BJ (cell line): Measurements from ENCODE around the gene OXA1L. TPM values are rescaled to one million over a fixed set of nuclear protein-coding genes. Genes with fewer than 3 reads are reported as not detected.
"Not testable (repeated sequence)": the region's sequence is repeated elsewhere in the genome, so short reads cannot be mapped to it uniquely, and the experiment has no call there.

Experiments
- CTCF ChIA-PET: fragments of 350-600 bp; formaldehyde crosslinking; extraction: SDS; loops from one replicate; lab custom pipeline; 2021; ENCODE audit warnings: antibody characterized with exemption, inconsistent platforms; lab: Yijun Ruan, JAX
- POLR2A ChIA-PET: fragments of 300-600 bp; sonication (Branson Sonifier 250); formaldehyde crosslinking; extraction: SDS; loops from one replicate; lab custom pipeline; 2021; ENCODE audit warnings: antibody characterized with exemption; lab: Charles Lee
- DNase-seq: peaks from one replicate; pipeline ENCODE4 v3.0.0-alpha.2; 2011; ENCODE audit warnings: low read depth
- H3K27me3 ChIP-seq: 2 replicates; pipeline ENCODE4 v1.6.0; 2011; ENCODE audit warnings: low read length; ENCODE audit not compliant: control insufficient read depth, insufficient read depth
- H3K36me3 ChIP-seq: 2 replicates; pipeline ENCODE4 v1.5.1; 2011; ENCODE audit warnings: low read length; ENCODE audit not compliant: control insufficient read depth, insufficient read depth
- H3K4me3 ChIP-seq: 2 replicates; pipeline ENCODE4 v1.5.1; 2011; ENCODE audit warnings: low read depth, mild to moderate bottlenecking, control low read depth, low read length
- CTCF ChIP-seq: IDR thresholded peaks from 2 replicates; pipeline ENCODE4 v1.5.1; 2011; ENCODE audit warnings: low read depth, mild to moderate bottlenecking, control low read depth, inconsistent platforms, low read length, moderate library complexity; ENCODE audit not compliant: insufficient read depth
- polyA plus RNA-seq: library from polyadenylated mRNA; depleted of rRNA; stranded (reverse); fragments of >200 nt; gene quantifications from 2 replicates; pipeline ENCODE4 v1.2.3, GENCODE V29; 2011

The OXA1L gene
- polyA plus RNA-seq, 1 experiment: 191 TPM

GRCh38 chr14:22802860-22803686, 36.6 kb downstream of the OXA1L start:
- no peak for DNase-seq
- Histone ChIP-seq H3K27me3 (peaks cover 5% of the 10 kb centered on the region), H3K36me3 (no peaks in the 10 kb centered on the region), H3K4me3 (no peak overlapping the region)
- POLR2A ChIA-PET: interaction anchor here (0.7 kb wide), 1 partner anchor 90 kb away, joined by 6 read pairs; no protein-coding TSS in a partner anchor
- CTCF ChIA-PET: interaction anchor here (1.8 kb wide), 1 partner anchor 51 kb away, joined by 4 read pairs; no protein-coding TSS in a partner anchor
- no peak for TF ChIP-seq CTCF

- H3K4me3 ChIP-seq: no peak overlapping the region
- DNase-seq: no peak
- TF ChIP-seq CTCF: no peak
- no peaks in the 10 kb centered on the region for H3K36me3 ChIP-seq
- CTCF ChIA-PET: interaction anchor here (1.8 kb wide), 1 partner anchor 50 kb away, joined by 4 read pairs; no protein-coding TSS in a partner anchor
- POLR2A ChIA-PET: no interaction called here
- H3K27me3 ChIP-seq: peaks cover 5% of the 10 kb centered on the region
These were observed 37.1 kb downstream of the OXA1L start for GRCh38 chr14:22803687-22803974.

- H3K27me3 ChIP-seq, POLR2A ChIA-PET, H3K4me3 ChIP-seq, H3K36me3 ChIP-seq, DNase-seq: not testable (repeated sequence)
- CTCF ChIA-PET: interaction anchor here (0.7 kb wide), 1 partner anchor 23 kb away, joined by 3 read pairs; no protein-coding TSS in a partner anchor
These were observed 38.7 kb downstream of the OXA1L start for GRCh38 chr14:22805235-22805634.

GRCh38 chr14:22807432-22808087, 41.1 kb downstream of the OXA1L start:
- POLR2A ChIA-PET: interaction anchor here (0.6 kb wide), 1 partner anchor 77 kb away, joined by 3 read pairs; no protein-coding TSS in a partner anchor
- peaks cover 2% of the 10 kb centered on the region; the same call in 1 of the 2 replicates for H3K27me3 ChIP-seq
- no peaks in the 10 kb centered on the region for H3K36me3 ChIP-seq
- CTCF ChIA-PET: interaction anchor here (1.1 to 1.2 kb wide), 2 partner anchors 9 to 11 kb away, joined by 3 to 4 read pairs; no protein-coding TSS in a partner anchor
- no peak overlapping the region for H3K4me3 ChIP-seq
- TF ChIP-seq CTCF: no peak
- DNase-seq: no peak

GRCh38 chr14:22808388-22809209, 42.1 kb downstream of the OXA1L start:
- H3K27me3 ChIP-seq: 0 out of 2 replicates have a peak, but pooled peaks cover under 1% of the 10 kb centered on the region
- no peak overlapping the region for H3K4me3 ChIP-seq
- POLR2A ChIA-PET: no interaction called here
- CTCF ChIA-PET: interaction anchor here (0.7 to 1.2 kb wide), 2 partner anchors 21 to 239 kb away, joined by 3 read pairs; no protein-coding TSS in a partner anchor
- no peak for TF ChIP-seq CTCF
- H3K36me3 ChIP-seq: no peaks in the 10 kb centered on the region
- DNase-seq: no peak
